Keratinocyte (primary cell): ENCODE data around the gene GLYAT. TPM values are rescaled to one million over a fixed set of nuclear protein-coding genes. Genes with fewer than 3 reads are reported as not detected.

Experiments
- DNase-seq: peaks from one replicate; pipeline ENCODE4 v3.0.0-alpha.2; 2011; ENCODE audit warnings: low read depth, missing footprints, low spot score
- FAIRE-seq: peaks from 2 replicates; lab custom pipeline; 2011; peaks lifted over from hg19 to GRCh38; lab: Jason Lieb, UNC
- H2AFZ ChIP-seq: 2 replicates; pipeline ENCODE4 v1.6.0; 2012; ENCODE audit warnings: low read length, control low read depth, inconsistent platforms; ENCODE audit not compliant: control insufficient read depth
- H3K27ac ChIP-seq: 2 replicates; pipeline ENCODE4 v1.5.1; 2011; ENCODE audit warnings: low read length; ENCODE audit not compliant: control insufficient read depth, insufficient read depth
- H3K27me3 ChIP-seq: 3 replicates; pipeline ENCODE4 v1.6.0; 2011; ENCODE audit warnings: low read length; ENCODE audit not compliant: control insufficient read depth, insufficient read depth; ENCODE audit errors: extremely low read depth
- H3K36me3 ChIP-seq, 2 experiments: 2 replicates in 1 of 2; 3 replicates in 1 of 2; pipeline ENCODE4 v1.5.1; 2011; ENCODE audit warnings: low read length in 2 of 2, mild to moderate bottlenecking in 1 of 2; ENCODE audit not compliant: control insufficient read depth in 2 of 2, insufficient read depth in 2 of 2; ENCODE audit errors: extremely low read depth in 1 of 2
- H3K4me1 ChIP-seq: 3 replicates; pipeline ENCODE4 v1.5.1; 2011; ENCODE audit warnings: low read length; ENCODE audit not compliant: control insufficient read depth, insufficient read depth; ENCODE audit errors: extremely low read depth
- H3K4me2 ChIP-seq: 3 replicates; pipeline ENCODE4 v1.6.0; 2011; ENCODE audit warnings: low read depth, low read length; ENCODE audit not compliant: control insufficient read depth, insufficient read depth; ENCODE audit errors: extremely low read depth
- H3K4me3 ChIP-seq, 3 experiments: fragments of 200-600 bp in 1 of 3; sonication (generic) in 1 of 3; 2 replicates in 2 of 3; 3 replicates in 1 of 3; pipeline ENCODE4 v1.5.1; 2011 to 2016; ENCODE audit warnings: low read length in 3 of 3, mild to moderate bottlenecking in 3 of 3, control low read depth in 2 of 3, inconsistent platforms in 1 of 3, low read depth in 1 of 3, mixed read lengths in 1 of 3, mixed run types in 1 of 3, moderate library complexity in 1 of 3; ENCODE audit not compliant: control insufficient read depth in 2 of 3, insufficient read depth in 2 of 3; ENCODE audit errors: extremely low read depth in 1 of 3
- H3K79me2 ChIP-seq: 2 replicates; pipeline ENCODE4 v1.6.0; 2012; ENCODE audit warnings: low read length; ENCODE audit not compliant: control insufficient read depth, insufficient read depth
- H3K9ac ChIP-seq: 3 replicates; pipeline ENCODE4 v1.6.0; 2011; ENCODE audit warnings: low read length; ENCODE audit not compliant: control insufficient read depth, insufficient read depth; ENCODE audit errors: extremely low read depth
- H3K9me1 ChIP-seq: 3 replicates; pipeline ENCODE4 v1.6.0; 2011; ENCODE audit warnings: low read length; ENCODE audit not compliant: control insufficient read depth, insufficient read depth; ENCODE audit errors: extremely low read depth
- H3K9me3 ChIP-seq: 2 replicates; pipeline ENCODE4 v1.5.1; 2012; ENCODE audit warnings: low read depth, low read length; ENCODE audit not compliant: control insufficient read depth
- H4K20me1 ChIP-seq: 3 replicates; pipeline ENCODE4 v1.6.0; 2011; ENCODE audit warnings: low read length; ENCODE audit not compliant: control insufficient read depth, insufficient read depth; ENCODE audit errors: extremely low read depth
- EZH2 ChIP-seq: IDR thresholded peaks from one replicate; pipeline ENCODE4 v1.6.1; 2012; ENCODE audit warnings: inconsistent platforms, mild to moderate bottlenecking, low read length, moderate library complexity
- dilution Hi-C: fragments of 300-500 bp; cut with MboI; formaldehyde crosslinking; loops from one replicate; pipeline ENCODE4 v1.7.0; 2020; ENCODE audit warnings: low sequenced_read_pairs; ENCODE audit not compliant: extremely low pct_ligation_motif_present
- polyA plus RNA-seq, 5 experiments: library from polyadenylated mRNA; depleted of rRNA in 3 of 5; stranded (reverse) in 3 of 5; stranded (forward) in 1 of 5; unstranded in 1 of 5; fragments of >200 nt; gene quantifications; 1 replicate in 1 of 5; 2 replicates in 3 of 5; 3 replicates in 1 of 5; pipeline versions ENCODE4 v1.2.1 to v1.2.3, GENCODE V29; 2011 to 2012; ENCODE audit warnings: missing spikeins in 2 of 5, low read depth in 1 of 5, low replicate concordance in 1 of 5
- TF ChIP-seq, protein P1 (sequence below), 3 experiments: IDR thresholded peaks in 1 of 3; conservative IDR thresholded peaks in 1 of 3; optimal IDR thresholded peaks in 1 of 3; 2 replicates in 2 of 3; 3 replicates in 1 of 3; pipeline versions ENCODE3 to v1.5.1; 2011; ENCODE audit warnings: low read length in 3 of 3, mild to moderate bottlenecking in 3 of 3, moderate library complexity in 2 of 3, control low read depth in 1 of 3, inconsistent platforms in 1 of 3; ENCODE audit not compliant: insufficient read depth in 2 of 3; ENCODE audit errors: extremely low read depth in 1 of 3

GLYAT gene
- polyA plus RNA-seq, 1 donor (not counting 4 experiments of a cell fraction or from before 2014, with no cell fraction given) = 0.10 TPM

DNA sequence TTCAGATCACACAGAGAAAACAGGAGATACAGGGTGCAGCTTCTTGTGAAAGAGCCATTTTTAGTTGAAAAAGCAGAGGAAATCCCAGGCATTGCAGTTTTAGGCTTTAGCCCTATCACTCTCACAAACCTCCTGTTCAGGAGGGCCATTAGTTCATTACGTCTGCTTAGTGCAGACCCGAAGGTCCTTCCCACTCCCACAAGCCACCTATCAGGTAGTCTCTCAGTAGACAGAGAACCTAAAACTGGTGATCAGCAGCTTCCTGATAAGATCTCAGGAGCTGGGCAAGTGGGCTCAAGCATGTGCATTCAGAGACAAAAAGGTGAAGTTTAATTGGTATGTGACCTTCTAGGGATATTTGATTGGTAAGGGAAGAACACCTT, 4.3 kb downstream of the GLYAT start:
- FAIRE-seq (no peak), DNase-seq (no peak)
- Histone ChIP-seq H3K9me3 (no peaks in the 10 kb centered on the region), H3K36me3 (no peaks in the 10 kb centered on the region), H3K79me2 (no peaks in the 10 kb centered on the region), H4K20me1 (no peaks in the 10 kb centered on the region), H3K4me2 (no peak overlapping the region), H3K27me3 (no peaks in the 10 kb centered on the region), H3K4me3 (no peak overlapping the region), H3K27ac (no peak overlapping the region), H3K9me1 (no peaks in the 10 kb centered on the region), H3K4me1 (peaks cover 2% of the 10 kb centered on the region), H2AFZ (no peak overlapping the region), H3K9ac (no peak overlapping the region)
- TF ChIP-seq EZH2 = no peak
- TF ChIP-seq, protein P1, sequence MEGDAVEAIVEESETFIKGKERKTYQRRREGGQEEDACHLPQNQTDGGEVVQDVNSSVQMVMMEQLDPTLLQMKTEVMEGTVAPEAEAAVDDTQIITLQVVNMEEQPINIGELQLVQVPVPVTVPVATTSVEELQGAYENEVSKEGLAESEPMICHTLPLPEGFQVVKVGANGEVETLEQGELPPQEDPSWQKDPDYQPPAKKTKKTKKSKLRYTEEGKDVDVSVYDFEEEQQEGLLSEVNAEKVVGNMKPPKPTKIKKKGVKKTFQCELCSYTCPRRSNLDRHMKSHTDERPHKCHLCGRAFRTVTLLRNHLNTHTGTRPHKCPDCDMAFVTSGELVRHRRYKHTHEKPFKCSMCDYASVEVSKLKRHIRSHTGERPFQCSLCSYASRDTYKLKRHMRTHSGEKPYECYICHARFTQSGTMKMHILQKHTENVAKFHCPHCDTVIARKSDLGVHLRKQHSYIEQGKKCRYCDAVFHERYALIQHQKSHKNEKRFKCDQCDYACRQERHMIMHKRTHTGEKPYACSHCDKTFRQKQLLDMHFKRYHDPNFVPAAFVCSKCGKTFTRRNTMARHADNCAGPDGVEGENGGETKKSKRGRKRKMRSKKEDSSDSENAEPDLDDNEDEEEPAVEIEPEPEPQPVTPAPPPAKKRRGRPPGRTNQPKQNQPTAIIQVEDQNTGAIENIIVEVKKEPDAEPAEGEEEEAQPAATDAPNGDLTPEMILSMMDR (optimal IDR thresholded peaks at IDR 0.05 in 1 of 3, IDR thresholded peaks at IDR 0.05 in 1 of 3, conservative IDR thresholded peaks at IDR 0.05 in 1 of 3; ENCODE audit: extremely low read depth in 1 of 3, insufficient read depth in 2 of 3, low read length in 3 of 3) = no peak
- dilution Hi-C loops = no loop called here

GRCh38 chr11:58726737-58727414, 4.9 kb downstream of the GLYAT start:
- Histone ChIP-seq H4K20me1 (no peaks in the 10 kb centered on the region), H3K36me3 (no peaks in the 10 kb centered on the region), H3K9ac (no peak overlapping the region), H3K27ac (no peak overlapping the region), H3K4me2 (no peak overlapping the region), H3K4me1 (peaks cover 2% of the 10 kb centered on the region), H3K79me2 (no peaks in the 10 kb centered on the region), H3K9me3 (no peaks in the 10 kb centered on the region), H3K9me1 (no peaks in the 10 kb centered on the region), H2AFZ (no peak overlapping the region), H3K4me3 (no peak overlapping the region), H3K27me3 (no peaks in the 10 kb centered on the region)
- TF ChIP-seq EZH2 = no peak
- TF ChIP-seq, protein P1 (optimal IDR thresholded peaks at IDR 0.05 in 1 of 3, IDR thresholded peaks at IDR 0.05 in 1 of 3, conservative IDR thresholded peaks at IDR 0.05 in 1 of 3; ENCODE audit: extremely low read depth in 1 of 3, insufficient read depth in 2 of 3, low read length in 3 of 3) = no peak
- DNase-seq (no peak), FAIRE-seq (no peak)
- dilution Hi-C loops = no loop called here
